GM08714 (cell line): Measurements from ENCODE around the gene UNC5B.
A peak's percentile ranks its signal among the peaks of the same experiment; 100 is the strongest.
"Not testable (repeated sequence)": the region's sequence is repeated elsewhere in the genome, so short reads cannot be mapped to it uniquely, and the experiment has no call there.

Experiments
- H3K4me3 ChIP-seq: fragments of 200-500 bp; sonication (Bioruptor generic); 2 replicates; pipeline ENCODE4 v1.5.1; 2014; ENCODE audit warnings: mild to moderate bottlenecking, low read length, inconsistent platforms
- ZNF274 ChIP-seq: IDR thresholded peaks from 2 replicates; pipeline ENCODE4 v1.6.1; 2012; ENCODE audit warnings: mild to moderate bottlenecking, low read depth, low read length

Gene UNC5B

GRCh38 chr10:71214641-71215559 is 2.5 kb downstream of the UNC5B start:
- no peak overlapping the region for H3K4me3 ChIP-seq

GRCh38 chr10:71216363-71216695 is 4.0 kb downstream of the UNC5B start:
- TF ChIP-seq ZNF274 = no peak

More at GRCh38 chr10:71214641-71215559, 2.5 kb downstream of the UNC5B start:
- TF ChIP-seq ZNF274 = no peak

DNA sequence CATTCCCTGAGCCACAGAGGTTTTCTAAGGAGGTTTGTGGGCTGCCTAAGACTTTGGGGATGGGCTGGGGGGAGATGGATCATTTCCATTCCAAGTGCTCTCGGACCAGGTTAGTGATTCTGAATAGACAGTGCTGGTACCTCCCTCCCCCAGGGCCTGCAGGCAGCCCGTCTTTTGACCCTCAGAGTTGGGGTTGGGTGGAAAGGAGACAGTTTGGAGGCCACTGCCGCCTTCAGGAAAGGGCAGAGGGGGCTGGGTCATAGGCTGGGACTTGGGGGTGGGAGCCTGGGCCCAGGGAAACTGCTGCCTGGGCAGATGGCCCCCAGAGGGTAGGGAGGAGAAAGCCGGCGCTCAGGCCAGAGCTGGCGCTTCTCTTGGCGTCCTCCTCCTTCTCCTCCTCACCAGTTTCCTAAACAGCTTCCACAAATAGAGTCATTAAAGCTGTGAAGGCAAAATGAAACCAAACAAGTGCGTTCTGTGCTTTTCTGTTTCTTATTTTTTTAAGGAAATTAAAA is 4.4 kb downstream of the UNC5B start:
- H3K4me3 ChIP-seq = peak overlapping the region; percentile 29; the same call in 1 of the 2 replicates
- no peak for TF ChIP-seq ZNF274

More at GRCh38 chr10:71216363-71216695, 4.0 kb downstream of the UNC5B start:
- H3K4me3 ChIP-seq = no peak overlapping the region

DNA sequence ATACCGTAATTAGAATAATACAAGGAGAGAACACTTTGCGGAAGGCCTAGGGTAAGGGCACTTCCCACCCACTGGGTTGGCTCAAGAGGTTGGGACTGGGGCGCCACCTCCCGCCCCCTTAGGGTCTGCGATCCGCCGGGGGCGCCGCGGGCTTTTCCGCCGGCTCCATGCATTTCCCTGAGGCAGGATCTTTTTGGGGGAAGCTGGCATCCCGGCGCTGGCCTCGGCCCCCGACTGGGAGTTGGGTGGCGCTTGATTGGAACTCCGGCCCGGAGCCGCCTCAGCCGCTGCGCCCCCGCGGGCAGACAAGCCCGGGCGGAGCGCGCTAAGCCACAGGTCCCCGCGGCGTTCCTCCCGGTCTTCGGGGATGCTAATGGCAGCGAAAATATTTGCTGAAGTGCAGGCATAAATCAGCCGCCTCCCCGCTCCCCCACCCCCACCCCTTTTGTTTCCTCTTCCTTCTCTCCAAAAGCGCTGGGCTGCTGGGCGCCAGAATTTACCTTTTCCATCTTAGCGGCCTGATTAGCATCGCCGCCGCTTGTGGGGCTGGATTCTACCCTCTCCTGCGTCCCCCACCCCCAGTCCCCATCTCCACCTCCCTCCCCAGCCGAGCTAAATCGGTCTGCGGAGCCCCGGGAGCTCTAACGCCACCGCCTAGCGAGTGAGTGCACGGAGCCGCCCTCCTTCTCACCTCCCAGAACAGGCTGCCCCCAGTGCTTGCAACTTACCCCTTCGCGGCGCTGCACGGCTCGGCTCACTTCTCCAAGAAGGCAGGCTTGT is 5.1 kb downstream of the UNC5B start:
- TF ChIP-seq ZNF274 = no peak
- peak overlapping the region; percentile 29; the same call in 1 of the 2 replicates for H3K4me3 ChIP-seq

GRCh38 chr10:71218046-71218650 is 5.8 kb downstream of the UNC5B start:
- no peak overlapping the region for H3K4me3 ChIP-seq
- TF ChIP-seq ZNF274 = no peak

GRCh38 chr10:71218651-71219050 is 6.3 kb downstream of the UNC5B start:
- TF ChIP-seq ZNF274 = no peak
- H3K4me3 ChIP-seq = no peak overlapping the region

DNA sequence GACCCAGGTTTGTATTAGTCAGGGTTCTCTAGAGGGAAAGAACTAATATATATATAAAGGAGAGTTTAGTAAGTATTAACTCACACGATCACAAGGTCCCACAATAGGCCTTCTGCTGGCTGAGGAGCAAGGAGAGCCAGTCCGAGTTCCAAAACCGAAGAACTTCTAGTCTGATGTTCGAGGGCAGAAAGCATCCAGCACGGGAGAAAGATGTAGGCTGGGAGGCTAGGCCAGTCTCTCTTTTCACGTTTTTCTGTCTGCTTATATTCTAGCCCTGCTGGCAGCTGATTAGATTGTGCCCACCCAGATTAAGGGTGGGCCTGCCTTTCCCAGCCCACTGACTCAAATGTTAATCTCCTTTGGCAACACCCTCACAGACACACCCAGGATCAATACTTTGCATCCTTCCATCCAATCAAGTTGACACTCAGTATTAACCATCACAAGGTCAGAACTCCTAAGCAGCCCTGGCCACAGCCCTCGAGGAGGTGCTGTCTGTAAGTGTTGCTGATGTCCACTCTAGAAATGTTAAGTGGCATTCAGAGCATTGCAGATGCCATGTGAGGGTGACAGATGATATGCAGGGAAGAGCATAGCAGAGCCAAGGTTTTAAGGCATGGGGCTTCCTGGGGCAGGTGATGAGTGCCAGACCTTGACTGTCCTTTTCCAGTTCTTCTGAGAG is 7.0 kb downstream of the UNC5B start:
- not testable (repeated sequence) for H3K4me3 ChIP-seq

DNA sequence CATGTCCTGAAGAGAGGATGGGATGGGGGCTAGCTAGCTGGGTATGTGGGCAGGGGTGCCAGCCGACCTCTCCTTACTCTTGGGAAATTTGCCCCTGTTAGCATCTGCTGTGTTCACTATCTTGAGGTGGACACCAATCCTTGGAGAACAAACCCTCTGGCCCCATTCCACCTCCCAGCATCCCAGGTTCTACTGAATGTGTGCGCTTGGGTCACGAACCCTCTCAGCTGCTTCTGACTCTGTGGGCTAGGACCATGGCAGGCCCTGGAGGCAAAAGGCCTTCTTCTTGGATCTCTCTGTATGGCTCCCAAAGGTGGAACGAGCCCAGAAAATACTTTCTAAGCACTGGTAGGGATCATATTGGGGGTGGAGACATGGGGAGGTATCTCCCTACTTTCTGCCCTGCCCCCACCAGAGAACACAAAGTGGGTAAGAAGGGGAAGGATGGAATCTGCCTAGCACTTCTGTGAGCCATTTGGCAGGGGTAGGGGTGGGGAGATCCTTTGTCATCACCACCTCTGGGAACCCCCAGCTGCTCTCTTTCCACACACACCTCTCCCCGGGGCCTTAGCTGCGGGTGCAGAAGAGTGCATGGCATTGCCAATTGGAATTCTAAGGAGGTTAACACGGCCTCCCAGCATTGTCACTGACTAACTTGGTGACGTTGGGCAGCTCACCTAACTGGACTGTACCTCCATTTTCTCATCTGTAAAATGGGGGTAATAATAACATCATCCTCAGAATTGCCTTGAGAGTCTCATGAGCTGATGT is 7.7 kb downstream of the UNC5B start:
- TF ChIP-seq ZNF274 = no peak

GRCh38 chr10:71220689-71221540 is 8.5 kb downstream of the UNC5B start:
- H3K4me3 ChIP-seq = no peak overlapping the region

More for the DNA sequence above, 7.7 kb downstream of the UNC5B start:
- H3K4me3 ChIP-seq = no peak overlapping the region

GRCh38 chr10:71221586-71222202 is 9.3 kb downstream of the UNC5B start:
- no peak overlapping the region for H3K4me3 ChIP-seq
- TF ChIP-seq ZNF274 = no peak

More at GRCh38 chr10:71220689-71221540, 8.5 kb downstream of the UNC5B start:
- TF ChIP-seq ZNF274 = no peak

GRCh38 chr10:71222601-71223346 is 10.4 kb downstream of the UNC5B start:
- no peak for TF ChIP-seq ZNF274
- H3K4me3 ChIP-seq = no peak overlapping the region
